PC-3 (cell line): ENCODE data around the gene GPR146.
"Not testable (repeated sequence)": the region's sequence is repeated elsewhere in the genome, so short reads cannot be mapped to it uniquely, and the experiment has no call there.

ENCODE experiments used
- CTCF ChIP-seq: fragments of 300-600 bp; sonication (generic); conservative IDR thresholded peaks from 2 replicates; pipeline ENCODE4 v1.5.1; 2017; ENCODE audit warnings: antibody characterized with exemption, low read depth, mild to moderate bottlenecking, low read length
- EZH2 ChIP-seq: fragments of 300-600 bp; sonication (generic); IDR thresholded peaks from one replicate; pipeline ENCODE4 v1.6.1; 2017; ENCODE audit warnings: antibody characterized with exemption, mild to moderate bottlenecking, low read length; ENCODE audit not compliant: unreplicated experiment
- EZH2phosphoT487 ChIP-seq: fragments of 300-600 bp; sonication (generic); IDR thresholded peaks from 2 replicates; pipeline ENCODE4 v1.6.1; 2018; ENCODE audit warnings: mild to moderate bottlenecking, antibody characterized with exemption, low read length, borderline replicate concordance

DNA sequence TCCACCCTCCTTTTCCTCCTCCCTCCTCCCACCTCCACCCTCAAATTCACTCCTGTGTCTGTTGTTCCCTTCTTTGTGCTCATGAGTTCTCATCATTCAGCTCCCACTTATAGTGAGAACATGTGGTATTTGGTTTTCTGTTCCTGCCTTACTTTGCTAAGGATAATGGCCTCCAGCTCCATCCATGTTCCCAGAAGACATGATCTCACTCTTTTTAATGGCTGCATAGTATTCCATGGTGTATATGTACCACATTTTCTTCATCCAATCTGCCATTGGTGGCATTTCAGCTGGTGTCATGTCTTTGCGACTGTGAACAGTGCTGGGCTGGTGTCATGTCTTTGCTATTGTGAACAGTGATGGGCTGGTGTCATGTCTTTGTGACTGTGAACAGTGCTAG is 9.6 kb upstream of the GPR146 start:
- not testable (repeated sequence) for TF ChIP-seq CTCF, EZH2, EZH2phosphoT487
